Neural progenitor cell (in vitro differentiated cells): ENCODE measurements around the gene AQP7.

Source experiments
- CTCF ChIP-seq: fragments of 200-600 bp; sonication (generic); IDR thresholded peaks from 2 replicates; pipeline ENCODE4 v1.5.1; 2017; ENCODE audit warnings: antibody characterized with exemption, mild to moderate bottlenecking
- EZH2 ChIP-seq: fragments of 200-600 bp; sonication (generic); IDR thresholded peaks from 2 replicates; pipeline ENCODE4 v1.6.1; 2017; ENCODE audit warnings: antibody characterized with exemption, mild to moderate bottlenecking, moderate library complexity
- EZH2phosphoT487 ChIP-seq: fragments of 200-600 bp; sonication (generic); IDR thresholded peaks from 2 replicates; pipeline ENCODE4 v1.6.1; 2017; ENCODE audit warnings: antibody characterized with exemption

- no peak for TF ChIP-seq CTCF
- no peak for TF ChIP-seq EZH2
- no peak for TF ChIP-seq EZH2phosphoT487
These were observed 50.8 kb downstream of the AQP7 start for GRCh38 chr9:33351547-33351946.
